ENCODE results near the gene IFNLR1.

IFNLR1 gene

DNA sequence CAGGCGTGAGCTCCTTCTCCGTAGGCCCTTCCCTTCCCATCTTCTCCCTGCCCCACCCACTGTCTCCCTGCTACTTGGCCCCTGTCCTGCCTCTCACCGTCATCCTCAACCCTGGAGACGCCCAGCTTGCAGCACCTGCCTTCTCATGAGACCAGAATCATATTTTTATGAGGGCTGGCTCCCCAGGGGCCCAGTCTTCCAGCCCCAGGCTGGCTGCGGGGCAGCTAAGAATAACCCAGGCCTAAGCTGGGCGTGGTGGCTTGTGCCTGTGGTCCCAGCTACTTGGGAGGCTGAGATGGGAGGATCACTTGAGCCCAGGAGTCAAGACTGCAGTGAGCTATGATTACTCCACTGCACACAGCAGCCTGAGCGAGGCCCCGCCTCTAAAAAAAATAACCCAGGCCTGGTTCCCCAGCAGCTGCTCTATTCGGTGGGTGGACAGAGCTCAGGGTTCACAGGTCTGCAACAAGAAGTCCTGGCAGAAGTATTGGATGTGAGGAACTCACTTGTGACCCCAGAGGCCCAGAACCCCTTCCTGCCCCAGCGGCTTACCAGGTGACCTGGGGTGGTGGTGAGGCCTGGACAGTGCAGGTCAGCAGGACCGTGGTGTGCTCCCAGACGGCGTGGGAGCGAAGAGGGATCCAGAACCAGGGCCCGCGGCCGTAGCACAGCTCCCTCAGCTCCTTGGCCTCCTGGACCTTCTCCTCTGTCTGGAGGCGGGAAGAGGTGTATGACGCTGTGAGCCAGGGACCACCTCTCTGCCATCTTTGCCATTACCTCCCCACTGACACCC lies 81.5 kb downstream of the IFNLR1 start:
- no peak for DNase-seq

DNA sequence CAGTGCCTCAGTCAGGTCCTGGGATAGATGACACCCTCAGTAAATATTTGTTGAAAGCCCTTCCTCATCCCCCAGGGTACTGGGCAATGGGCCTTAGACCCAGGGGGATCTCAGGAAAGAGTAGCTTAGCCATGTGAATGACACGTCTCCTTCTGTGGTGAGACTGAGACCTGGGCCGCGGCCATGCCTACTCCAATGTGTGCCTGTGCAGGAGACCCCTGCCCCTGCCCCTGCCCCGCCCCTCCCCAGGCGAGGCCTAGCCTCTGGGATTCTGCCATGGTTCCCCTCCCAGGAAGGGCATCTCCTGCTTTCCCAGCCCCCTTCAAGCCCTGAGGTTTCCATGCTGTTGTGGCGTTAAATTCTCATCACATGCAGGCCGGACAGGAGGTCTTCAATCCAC lies 82.2 kb downstream of the IFNLR1 start:
- DNase-seq: no peak
